HG03175 (cell line): Measurements from ENCODE around the gene FAM72B.
"Not testable (repeated sequence)": the region's sequence is repeated elsewhere in the genome, so short reads cannot be mapped to it uniquely, and the experiment has no call there.

Experiments used
- ATAC-seq: cut with Tn5 transposase; IDR thresholded peaks from one replicate; pipeline ENCODE4 v1.9.1; 2021; ENCODE audit warnings: mild to moderate bottlenecking, moderate library complexity; ENCODE audit not compliant: unreplicated experiment

Gene FAM72B

DNA sequence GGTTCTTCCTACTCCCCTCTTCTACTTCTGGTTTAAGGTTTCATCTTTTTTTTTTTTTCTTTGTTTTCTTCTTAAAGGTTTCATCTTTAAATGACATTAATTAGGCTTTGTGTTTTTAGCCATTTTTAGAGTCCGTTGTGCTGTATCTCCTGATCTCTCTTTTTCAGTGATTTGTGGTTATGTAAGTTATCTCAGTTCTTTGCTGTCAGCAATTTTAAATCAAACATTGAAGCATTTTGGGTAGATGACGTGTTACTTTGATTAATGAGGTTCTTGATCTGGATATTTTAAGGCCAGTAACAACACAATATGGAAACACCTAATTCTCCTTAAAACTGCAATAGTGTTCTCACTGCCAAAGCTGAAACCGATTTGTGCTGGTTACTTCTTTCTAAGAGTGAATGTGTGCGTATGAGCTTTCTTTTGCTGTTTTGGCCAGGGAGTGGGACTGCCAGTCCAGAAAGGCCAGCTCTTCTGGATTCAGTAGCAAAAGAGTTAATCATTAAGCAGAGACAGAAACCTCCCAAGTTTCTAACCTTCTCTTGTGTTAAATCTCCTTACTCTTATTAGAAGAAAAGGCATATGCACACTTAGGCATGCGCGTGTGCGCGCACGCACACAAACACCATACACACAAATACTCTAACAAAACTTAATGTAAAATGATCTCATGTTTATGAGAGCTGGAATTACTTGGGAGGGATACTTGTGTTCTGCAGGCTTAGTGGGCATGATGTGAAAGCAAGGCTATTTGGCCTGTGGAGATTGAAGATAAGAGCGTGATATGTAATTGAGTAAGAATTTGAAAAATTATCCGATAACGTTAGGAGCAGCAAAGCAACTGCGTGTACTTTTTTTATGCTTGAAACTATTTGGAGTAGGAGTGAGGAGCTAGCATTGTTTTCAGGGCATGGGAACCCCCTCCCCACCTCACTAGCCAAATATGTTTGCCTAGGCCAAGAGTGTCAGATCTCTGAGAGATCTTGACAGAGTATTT, 17.1 kb upstream of the FAM72B start:
- ATAC-seq: not testable (repeated sequence)

DNA sequence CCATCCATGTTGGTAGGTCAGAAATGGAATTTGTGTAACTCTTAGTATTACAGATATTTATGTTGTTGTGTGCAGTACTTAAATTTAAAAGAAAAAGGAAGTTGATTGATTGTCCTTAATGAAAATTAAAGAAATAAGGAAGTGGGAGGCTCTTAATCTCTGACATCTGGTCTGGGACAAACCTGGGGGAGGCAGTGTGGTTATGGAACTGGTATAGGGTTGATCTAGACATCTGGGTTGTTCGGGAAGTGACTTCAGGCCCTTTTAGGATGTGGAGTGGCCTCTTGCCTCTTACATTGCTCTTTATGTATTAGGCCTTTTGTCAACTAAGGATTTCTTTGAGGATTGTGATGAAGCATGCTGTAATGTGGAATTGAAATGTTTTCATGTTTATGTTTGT, 16.1 kb upstream of the FAM72B start:
- not testable (repeated sequence) for ATAC-seq

DNA sequence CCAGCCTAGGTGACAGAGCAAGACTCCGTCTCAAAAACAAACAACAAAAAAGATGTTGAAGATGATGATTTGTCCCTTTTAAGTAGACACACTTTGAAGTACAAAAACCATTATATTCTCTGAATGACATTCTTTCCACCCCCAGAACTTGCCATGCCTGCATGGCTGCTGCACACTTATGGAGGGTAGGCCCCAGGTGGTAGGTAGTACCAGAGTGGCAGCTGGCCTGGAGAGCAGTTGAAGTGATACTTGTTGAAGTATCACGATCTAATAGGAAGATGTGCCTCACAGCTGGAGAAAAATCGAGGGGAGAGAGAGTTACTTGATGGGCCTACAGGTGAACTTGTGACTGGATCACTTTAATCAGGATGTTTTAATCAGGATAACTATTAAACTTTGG, 15.6 kb upstream of the FAM72B start:
- not testable (repeated sequence) for ATAC-seq

DNA sequence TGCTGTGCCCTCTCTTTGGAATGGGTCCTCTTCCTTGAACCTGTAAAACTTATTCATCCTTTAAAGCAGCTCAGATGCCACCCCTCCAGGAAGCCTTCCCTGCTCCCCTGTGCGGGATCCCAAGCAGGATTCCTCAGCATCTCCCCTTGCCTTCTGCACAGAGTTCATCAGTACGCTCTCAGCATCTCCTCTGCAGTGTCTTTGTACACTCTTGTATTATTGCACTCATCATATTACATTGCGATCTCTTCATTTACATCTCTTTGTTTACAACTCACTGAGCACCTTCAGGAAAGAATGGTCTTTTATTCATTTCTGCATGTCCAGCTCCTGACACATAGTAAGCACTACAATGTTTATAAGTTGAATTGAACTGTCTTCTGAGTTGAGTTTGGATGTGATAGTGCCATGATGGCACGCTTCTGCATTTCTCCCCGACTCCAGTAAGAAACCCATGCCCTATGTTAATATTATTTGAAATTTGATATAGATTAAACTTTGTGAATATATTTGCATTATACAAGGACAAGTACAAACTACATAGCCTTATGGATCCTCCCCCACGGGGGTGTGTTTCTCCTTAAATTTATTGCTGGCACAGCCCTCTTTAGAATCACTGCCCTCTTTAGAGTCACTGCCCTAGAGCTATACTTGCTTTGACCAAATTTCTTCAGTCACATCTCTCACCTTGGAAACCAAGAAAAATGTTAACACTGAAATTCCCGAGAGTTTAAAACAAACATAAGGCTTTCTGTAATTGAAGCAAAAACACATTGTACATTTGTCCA, 13.1 kb upstream of the FAM72B start:
- ATAC-seq: not testable (repeated sequence)

DNA sequence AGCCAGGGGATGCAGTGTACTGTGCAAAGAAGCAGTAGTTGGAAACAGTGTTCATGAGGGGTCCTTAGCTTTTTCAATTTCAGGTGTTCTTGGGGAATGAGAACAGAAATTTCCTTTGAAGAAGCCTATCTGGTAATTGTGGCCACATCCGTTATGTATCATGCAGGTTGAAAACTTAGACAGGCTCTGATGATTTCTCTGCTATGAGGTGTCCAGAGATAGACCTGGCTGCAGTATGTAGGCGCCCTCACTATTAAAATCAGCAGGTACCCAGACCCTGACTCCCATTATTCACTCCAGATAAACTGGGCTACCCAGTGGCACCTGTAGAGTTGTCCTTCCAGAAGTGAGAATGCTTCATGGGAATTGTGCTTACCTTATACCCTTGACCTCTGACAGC, 8.4 kb upstream of the FAM72B start:
- not testable (repeated sequence) for ATAC-seq

DNA sequence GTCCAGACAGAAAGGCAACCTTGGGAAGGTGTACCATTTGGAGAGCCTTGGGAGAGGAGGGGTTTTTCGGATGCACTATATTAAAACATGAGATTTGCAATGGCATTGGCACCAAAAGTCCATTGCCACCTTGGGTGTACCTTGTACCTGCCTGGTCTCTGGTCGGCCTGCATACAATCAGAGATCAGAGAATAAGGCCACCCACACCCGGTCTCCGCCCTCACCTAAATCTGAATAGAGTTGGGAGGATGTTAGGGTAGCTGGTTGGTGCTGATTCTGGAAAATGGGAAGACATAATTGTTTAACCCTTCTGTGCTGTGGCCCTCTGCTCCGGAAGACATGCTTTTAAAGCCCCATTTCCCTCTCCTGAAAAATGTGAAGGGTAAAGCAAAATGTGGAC, 3.8 kb upstream of the FAM72B start:
- ATAC-seq: not testable (repeated sequence)

DNA sequence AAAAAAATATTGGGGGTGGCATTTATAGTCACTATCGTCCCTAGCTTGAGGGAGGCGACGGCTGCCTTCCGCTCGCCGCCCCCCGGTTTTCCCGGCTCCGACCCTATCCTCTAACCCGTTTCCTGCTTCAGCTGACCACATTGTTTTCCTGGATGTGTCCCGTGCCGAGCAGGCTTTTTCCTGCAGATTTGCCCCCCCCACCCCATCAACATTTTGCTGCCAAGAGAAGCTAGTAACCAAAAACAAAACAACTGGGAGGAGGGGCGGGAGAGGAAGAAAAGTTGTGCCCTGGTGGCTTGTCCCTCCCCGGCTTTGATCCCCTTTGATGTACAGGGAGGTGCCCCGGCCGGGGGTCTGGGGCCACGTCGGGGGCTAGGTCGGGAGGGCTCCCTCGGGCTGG, 2.1 kb upstream of the FAM72B start:
- ATAC-seq: not testable (repeated sequence)

DNA sequence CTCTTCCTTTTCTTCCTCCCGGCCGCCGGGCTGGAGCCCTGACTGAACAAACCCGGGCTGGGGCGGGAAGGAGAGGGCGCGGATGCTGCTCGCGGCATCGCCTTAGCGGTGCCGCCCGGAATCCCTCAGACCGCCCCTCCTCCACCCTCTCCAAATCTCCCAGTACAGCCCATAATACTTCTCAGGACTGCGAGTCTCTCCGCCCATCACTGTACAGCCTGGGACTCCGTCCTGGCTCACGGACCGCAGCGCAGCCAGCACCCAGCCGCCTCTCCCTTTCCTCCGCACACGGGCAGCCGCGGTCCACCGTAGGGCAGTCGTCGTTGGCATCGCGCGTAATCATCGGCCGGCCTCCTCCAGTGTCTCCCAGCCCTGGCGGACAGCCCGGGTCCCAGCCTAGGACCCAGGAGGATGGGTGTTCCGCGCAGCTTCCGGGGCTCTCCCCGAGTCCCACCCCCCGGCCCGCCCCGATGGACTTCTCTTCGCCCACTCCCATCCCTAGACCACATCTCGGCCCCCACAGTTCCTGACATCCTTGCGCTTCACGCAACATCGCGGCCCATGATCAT, 1.1 kb upstream of the FAM72B start:
- ATAC-seq: not testable (repeated sequence)

DNA sequence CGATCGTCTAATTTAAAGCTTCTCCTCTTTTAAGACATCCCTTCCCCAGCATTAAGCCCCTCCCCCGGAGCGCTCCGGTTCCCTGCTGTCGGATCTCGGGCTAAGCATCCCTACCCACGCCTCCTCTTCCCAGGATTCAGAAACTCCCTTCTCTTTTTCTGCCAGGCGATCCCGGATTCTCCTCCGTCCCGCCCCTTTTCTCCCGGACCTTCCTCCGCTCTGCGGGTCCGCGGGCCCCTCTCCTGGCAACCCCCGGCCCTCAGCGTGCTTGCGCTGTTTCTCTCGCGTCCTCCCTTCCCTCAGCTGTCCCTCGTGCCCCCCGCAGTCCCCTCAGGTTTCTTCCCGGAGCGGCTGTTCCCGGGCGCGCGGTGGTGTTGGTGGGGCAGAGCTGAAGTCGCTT, 273 bp downstream of the FAM72B start:
- not testable (repeated sequence) for ATAC-seq

DNA sequence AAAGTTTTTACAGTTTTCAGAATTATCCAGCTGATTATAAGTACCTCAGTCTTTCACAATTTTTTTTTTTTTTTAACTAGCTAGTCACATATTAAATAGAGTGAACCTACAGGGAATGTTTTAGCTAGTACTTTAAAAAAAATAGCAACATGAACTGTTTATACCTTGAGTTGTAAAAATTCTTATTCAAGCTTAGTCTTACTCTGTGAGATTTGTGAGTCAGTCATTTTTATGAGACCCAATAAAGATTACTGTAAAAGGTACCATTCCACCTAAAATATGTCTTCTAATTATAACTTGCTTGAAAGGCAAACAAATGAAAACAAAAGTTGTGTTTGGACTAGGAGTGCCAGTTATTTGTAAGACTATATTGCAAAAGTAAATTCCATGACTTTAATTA, 5.9 kb downstream of the FAM72B start:
- ATAC-seq: not testable (repeated sequence)

DNA sequence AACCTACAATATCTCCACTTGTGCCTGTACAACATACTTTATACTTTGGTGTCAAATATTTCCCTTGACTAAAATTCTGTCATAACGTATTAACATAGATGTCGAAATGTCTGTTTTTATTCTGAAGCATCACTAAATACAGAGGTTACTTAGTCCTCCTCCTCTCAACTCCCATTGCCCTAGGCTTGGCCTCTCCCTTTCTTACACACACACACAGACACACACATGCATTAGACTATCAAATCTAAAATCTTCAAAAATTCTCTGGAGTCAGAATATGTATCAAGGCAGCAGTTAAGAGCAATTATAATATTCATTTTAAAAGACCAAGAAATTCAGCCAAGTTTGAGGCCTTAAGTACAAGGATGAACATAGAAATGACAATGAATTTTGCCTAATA, 7.5 kb downstream of the FAM72B start:
- ATAC-seq: not testable (repeated sequence)

DNA sequence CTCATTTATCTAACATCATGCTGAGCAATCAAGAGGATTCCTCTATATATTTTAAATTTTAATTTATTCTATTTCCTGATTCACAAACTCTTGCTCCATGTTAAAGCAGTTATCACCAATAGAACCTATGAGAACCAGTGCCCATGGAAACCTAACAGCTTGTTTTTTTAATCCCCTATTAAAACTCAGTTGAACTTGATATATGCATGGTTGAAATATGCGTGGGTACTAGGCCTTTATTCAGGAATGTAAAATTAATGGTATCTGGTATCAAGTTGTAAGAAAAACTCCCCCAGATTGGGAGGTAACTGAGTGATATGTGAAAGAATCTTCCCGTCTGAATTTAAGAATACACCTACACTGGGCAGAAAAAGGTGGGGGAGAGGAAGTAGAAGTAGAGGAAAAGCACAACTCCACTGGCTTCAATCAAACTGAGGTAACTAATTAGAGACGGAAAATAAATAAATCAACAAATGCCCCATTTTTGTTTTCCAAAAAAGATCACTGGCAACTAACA, 15.9 kb downstream of the FAM72B start:
- not testable (repeated sequence) for ATAC-seq

DNA sequence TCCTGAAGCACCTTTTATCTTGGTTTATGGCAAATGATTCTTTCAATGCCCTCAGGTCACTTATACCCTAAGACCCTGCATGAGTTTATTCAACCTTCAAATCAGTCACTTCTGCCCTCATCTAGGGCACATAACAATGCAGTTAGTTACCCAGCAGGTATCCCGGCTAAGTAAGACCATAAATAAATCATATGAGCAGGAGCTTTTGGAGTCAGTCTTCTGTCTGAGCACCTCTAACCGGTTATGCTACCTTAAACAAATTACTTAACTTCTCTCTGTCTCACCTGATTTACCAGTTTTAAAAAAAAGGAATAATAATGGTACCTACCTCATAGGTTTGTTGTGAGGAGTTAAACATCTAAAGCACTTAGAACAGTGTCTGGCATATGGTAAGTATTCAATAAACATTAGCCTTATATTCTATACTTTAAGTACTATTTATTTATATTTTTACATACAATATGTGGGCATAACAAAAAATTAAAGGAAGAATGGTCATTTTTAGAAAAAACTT, 16.9 kb downstream of the FAM72B start:
- ATAC-seq: not testable (repeated sequence)

DNA sequence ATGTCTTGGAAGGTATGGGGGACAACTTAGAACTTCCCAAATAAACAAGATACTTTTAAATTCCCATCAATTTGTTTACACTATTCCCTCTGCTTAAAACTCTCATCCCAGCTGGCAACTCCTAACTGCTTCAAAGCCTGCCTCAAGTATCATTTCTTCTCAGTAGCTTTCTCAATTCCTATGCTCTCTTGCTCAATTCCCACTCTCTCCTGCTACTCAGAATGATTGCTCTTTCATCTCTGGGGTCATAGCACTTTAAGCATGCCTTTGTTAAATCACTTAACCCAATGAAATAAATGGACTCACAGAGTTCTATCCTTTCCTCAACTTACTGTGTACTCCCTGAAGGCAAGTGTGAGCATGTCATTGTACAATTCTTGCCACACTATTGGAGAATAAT, 18.8 kb downstream of the FAM72B start:
- ATAC-seq: not testable (repeated sequence)

DNA sequence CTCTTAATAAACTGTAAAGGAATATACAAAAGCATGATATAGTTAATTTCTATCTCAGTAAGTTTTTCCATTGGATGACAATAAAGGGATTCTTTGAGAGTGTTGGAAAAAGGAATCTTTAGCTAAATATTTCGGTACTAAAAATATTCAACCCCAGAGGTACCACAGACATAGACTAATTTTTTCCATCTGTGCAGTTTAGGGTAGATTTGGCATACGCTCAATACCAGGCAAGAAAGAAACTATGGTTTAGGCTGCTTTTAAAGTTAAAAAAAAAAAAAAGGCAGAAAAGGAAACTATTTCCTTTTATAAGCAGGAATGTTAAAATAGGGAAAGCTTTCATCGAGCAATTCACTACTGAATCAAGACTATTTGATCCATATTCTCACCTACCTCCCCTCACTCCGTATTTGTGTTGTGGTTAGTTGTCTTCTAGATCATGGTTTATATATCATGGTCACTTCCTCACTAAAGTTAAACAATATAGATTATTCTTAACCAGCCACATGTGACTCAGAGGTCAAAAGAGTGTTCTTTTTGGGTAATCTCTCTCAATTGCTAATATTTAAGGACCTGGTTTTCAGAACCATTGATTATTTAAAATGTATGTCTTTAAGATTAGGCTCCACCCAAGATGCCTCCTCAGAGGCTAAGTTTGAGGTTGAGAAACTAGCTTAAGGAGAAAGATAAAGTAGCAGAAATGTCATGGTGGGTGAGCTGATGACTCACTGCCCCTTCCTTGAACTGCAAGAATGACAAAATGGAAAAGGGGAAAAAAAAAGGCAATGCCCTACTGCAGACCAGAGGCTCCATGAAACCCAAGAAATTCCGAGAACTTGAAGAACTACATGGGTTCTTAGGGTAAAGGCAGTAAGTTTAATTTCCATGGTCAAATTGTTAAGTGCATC, 20.0 kb downstream of the FAM72B start:
- ATAC-seq: not testable (repeated sequence)

DNA sequence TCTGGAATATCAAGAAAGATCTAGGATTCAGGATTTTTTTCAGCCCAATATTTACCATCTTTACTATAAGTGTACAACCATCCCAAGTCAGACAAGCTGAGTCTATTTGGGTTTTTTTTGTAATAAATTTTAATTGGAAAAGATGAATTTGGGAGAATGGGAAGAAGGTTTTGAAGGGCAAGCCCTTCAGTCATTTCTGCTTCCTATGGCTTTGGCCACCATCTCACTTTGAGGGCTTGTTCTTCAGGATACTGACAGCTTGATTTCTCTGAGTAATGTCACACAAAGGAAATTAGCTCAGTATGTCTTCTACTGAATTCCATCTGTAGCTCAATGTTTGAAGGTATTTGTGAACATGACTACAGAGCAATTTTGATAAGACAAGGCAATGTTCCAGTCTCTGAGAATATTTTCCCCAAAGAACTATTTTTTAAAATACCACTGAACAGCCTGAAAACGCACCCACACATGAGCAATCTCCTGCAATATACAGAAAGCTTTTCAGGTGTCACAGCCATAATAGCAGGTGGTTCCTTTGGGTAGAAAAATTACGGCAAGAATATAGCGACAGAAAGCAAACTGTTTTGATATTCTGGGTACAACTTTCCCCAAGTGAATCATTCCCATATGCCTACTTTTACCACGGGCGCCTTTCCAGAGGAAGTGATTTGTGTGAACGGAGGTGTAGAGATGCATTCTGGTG, 22.8 kb downstream of the FAM72B start:
- not testable (repeated sequence) for ATAC-seq

DNA sequence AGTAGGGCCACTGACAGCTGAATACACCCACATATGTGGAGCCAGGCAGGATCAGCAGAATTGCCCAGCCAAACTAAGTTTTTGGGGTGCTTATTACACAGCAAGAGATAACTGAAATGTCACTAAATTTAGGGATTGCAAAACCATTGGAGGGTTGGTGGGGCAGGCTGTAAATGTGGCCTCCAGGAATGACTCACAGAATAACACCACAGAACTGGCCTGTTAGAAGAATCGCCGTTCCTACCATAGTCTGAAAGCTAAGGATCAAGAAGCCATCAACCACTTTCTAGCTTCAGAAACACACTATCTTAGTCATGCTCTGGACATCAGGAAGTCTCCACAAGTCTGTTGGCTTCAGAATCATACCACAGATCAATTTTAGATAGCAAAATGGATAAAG, 24.0 kb downstream of the FAM72B start:
- ATAC-seq: not testable (repeated sequence)

DNA sequence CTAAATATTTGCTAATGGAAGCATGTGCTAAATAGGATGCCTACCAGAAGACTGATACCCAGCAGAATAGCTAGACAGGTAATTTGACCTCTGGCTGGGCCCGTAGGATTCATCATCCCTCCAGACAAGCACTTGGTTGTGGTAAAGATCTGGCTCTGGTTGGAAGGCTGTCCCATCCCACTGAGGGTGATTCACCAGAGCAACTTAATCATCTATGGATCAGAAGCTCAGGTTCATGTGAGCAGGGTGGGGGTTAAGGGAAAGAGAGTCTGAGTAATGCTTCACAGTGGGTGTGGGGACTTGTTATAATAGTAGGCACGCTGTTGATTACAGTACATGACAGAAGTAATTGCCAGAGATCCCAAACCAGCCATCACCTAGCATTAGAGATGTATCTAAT, 26.5 kb downstream of the FAM72B start:
- ATAC-seq: not testable (repeated sequence)

DNA sequence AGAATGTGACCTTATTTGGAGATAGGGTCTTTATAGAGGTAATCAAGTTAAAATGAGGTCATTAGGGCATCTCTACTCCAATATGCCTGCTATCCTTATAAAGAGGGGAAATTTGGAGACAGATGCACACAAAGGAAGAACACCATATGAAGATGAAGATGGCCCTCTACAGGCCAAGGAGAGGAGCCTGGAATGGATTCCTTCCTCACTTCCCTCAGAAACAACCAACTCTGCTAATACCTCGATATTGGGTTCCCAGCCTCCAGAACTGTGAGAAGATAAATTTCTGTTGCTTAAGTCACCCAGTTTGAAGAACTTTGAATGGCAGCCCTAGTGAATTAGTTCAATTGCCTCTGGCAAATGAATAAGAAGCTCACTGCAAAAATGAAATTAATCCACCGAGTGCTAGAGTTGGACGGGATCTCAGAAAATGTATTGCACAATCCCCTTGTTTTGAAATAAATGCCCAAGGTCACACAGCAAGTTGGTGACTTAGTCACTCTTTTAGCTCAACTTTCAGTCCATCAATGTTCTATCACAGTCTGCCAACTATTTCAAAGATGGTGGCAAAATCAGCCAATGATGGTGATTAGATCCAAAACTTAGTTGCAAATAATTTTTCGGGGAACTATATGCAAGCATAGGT, 27.1 kb downstream of the FAM72B start:
- ATAC-seq: not testable (repeated sequence)
